Activated CD8-positive, alpha-beta memory T cell treated with anti-CD3 and anti-CD28 coated beads for 48 hours (primary cell): ENCODE measurements around the gene BEND7.
"Not testable (repeated sequence)": the region's sequence is repeated elsewhere in the genome, so short reads cannot be mapped to it uniquely, and the experiment has no call there.

ENCODE experiments used
- DNase-seq, 3 experiments: peaks; one replicate each; pipeline ENCODE4 v3.0.0-alpha.2; 2020; ENCODE audit warnings: low read depth in 2 of 3, low spot score in 2 of 3

BEND7 gene

DNA sequence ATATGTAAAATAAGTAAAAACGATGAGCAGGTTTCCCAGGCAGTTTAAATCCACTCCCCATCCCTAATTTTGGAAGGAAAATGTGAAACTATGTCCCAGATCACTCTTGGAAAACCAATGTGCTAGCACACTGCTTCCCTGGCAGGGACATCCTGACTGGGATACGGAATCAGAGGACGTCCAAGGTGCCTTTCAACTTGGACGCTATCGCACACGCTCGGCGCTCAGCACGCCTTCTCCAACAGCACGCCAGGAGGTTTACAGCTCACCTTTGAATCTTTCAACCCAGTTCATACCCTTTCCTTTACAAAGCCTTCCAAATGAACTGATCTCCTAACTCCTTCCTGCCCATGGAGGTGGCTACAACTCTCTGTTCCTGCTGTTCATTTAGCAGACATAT lies 47.1 kb downstream of the BEND7 start:
- no peak for DNase-seq

DNA sequence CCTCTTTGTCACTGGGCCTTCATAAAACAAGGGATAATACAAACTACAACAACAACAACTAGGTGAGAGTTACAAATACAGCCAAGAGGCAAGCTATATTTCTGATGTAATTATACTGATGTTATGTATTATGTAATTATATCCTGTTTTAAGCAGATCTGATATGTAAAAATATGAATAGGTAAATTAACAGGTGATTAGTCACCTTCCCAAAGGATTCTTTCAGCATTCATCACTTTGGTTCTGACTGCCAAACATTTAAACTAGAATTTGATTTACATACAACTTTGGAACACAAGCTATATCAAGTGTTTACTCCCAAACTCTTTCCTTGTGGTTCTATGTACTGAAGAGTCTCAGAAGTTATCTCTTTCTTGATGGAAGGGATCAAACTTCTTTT lies 53.7 kb downstream of the BEND7 start:
- DNase-seq = no peak

DNA sequence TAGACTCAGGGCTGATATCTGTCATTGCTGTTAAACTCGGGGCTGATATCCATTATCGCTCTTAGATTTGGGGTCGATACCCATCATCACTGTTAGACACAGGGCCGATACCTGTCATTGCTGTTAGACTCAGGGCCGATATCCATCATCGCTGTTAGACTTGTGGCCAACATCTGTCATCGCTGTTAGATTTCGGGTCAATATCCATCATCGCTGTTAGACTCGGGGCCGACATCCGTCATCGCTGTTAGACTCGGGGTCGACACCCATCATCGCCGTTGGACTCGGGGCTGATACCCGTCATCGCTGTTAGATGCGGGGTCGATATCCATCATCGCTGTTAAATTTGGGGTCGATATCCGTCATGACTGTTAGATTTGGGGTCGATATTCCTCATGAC lies 54.8 kb downstream of the BEND7 start:
- no peak for DNase-seq

DNA sequence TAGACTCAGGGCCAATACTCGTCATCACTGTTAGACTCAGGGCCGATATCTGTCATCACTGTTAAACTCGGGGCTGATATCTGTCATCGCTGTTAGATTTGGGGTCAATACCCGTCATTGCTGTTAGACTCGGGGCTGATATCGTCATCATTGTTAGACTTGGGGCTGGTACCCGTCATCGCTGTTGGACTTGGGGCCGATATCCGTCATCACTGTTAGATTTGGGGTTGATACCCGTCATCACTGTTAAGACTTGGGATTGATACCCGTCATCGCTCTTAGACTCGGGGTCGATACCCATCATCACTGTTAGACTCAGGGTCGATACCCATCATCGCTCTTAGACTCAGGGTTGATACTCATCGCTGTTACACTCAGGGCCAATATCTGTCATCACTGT lies 56.5 kb downstream of the BEND7 start:
- DNase-seq = no peak

DNA sequence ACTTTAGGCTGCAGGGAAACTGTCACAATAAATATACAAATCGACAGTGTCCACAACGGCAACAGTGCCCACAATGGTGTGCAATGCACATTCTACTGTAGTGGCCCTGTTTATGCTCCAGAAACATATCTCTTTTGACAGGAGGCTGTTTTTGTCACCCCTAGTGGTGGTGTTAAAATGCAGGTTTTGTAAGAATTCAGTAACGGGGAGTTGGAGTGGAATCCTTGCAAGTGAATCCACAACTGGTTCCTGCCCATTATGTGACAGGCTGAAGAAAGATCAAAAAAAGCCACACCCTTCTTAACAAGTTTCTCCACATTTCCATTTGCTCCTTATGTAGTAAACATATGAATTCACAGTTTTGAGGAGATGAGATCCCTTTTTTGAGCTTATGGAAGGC lies 58.5 kb downstream of the BEND7 start:
- DNase-seq = no peak

DNA sequence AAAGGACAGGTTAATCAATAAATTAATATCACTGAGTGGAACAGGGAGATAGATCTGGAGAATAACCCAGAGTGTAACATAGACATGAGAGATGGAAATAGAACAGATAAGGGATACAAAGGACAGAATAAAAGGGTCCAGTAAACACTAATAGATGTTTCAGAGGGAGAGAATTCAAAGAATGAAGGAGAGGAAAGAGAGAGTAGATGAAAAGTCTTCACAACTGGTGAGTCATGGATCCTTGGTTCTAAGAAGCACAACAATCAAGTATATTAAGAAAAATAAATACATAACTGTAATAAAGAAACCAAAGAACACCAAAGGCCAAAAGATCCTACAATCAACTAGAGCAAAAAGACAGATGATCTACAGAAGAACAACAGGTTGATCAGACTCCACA lies 66.3 kb downstream of the BEND7 start:
- no peak for DNase-seq

DNA sequence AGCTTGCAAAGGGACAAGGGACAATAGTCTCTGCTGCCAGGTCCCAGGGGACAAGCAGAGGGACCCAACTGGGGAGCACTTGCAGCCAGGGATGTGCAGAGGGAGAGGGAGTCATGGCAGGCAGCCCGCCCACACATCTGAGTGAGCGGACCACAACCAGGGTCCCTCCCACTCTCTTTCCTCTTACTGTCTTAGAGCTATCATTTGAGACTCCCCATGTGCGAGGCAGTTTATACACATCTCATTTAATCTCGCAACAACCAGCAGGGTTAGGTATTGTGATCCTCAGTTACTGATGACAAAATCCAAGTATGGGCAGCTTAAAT lies 70.2 kb downstream of the BEND7 start:
- no peak for DNase-seq

DNA sequence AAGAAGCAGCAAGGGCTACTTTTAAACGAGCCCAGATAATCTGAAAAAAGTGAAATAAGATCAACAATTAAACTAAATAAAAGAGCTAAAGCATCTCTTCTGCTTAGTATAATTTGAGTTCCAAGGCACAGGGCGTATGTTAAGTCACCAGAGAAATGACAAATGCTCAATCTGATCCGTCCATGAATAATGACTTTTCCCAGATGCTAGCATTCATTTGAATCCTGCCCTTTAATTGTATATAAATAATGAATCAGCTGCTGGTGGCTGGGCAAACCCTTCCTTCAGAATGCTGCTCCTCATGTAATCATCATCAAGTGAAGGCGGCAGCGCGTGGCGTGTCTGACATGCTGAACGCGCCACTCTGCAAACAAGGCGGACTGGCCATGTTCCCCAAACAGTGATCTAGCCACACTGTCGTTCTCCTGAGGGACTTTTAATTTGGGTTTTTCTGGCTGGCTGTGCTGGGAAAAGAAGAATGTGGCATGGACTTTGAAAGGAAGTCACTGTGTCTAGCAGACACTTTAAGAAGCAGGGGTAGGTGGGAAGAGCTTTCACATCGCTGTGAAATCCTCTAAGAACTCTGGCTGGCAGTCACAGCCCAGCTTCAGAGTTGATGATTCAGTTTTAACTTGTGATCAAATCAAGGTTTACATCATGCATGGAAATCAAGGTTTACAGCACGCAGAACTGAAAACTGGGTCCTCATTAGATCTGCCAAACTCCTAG lies 70.7 kb downstream of the BEND7 start:
- no peak for DNase-seq

DNA sequence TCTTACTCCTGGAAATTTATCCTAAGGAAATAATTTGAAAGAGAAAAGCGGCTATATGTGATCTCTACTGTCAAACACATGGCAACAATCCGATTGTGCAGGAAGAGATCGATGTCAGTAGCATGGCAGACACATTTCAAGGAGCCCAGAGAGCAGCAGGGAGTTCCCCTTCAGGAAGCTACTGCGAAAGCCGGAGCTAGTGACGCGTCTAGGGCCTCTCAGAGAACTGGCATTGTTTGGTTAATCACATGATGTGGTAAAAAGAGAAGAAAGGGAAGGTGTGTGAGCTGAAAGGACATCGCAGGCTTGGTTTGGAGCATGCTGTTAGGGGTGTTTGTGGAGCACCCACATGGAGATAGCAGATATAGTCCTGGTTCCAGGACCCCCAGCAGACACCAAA lies 74.9 kb downstream of the BEND7 start:
- DNase-seq = no peak

DNA sequence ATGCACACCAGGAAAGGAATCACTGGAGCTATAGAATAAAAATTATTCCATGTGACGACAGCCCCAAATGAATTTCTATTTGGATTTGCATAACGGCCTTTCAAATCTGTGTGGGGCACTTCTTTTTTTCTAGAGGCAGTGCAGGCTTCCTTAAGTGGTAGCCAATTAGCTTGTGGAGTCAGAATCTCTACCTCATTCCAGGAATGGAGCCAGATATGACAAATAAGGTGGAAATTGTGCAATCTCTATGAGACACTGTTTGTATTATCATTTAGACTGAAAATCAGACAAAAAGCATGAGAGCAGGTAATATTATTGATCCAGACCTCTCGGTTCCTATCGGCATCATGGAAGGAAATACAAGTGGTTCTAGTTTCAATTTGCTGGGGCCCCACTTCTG lies 78.7 kb downstream of the BEND7 start:
- no peak for DNase-seq

DNA sequence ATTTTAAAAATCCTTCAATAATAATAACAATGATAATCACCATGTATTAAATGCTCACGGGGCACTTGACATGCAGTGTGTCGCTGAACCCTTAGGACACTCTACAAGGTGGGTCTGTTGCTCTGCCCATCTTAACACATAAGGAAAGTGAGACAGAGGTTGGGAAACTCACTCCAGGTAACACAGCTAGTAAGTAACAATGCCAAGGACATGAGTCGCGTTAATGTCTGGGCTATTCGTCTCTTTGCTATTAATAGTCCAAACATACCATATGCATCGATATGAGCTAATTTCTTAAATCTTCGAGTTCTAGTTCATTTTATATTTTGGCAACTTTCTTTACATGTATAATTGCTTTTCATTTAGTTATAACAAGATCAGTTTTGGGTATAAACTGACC lies 79.5 kb downstream of the BEND7 start:
- no peak for DNase-seq

DNA sequence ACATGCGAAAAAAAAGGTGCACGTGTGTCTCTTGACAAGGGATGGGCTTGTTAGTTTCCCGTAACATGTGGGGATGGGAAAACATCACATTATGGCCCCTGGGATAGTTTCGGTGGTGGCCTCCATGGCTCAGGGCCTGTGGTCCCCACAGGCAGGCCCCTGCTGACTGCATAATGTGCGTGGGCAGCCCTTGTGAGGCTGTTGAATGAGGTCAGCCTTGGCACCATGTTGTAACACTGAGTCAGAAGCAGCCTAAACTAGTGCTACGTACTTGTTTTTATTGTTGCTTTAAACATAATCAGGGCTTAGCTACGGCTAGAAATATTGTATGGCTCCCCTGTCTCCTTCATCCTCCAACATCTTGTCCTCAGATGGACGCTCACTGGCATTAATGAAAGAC lies 80.6 kb downstream of the BEND7 start:
- DNase-seq = no peak

DNA sequence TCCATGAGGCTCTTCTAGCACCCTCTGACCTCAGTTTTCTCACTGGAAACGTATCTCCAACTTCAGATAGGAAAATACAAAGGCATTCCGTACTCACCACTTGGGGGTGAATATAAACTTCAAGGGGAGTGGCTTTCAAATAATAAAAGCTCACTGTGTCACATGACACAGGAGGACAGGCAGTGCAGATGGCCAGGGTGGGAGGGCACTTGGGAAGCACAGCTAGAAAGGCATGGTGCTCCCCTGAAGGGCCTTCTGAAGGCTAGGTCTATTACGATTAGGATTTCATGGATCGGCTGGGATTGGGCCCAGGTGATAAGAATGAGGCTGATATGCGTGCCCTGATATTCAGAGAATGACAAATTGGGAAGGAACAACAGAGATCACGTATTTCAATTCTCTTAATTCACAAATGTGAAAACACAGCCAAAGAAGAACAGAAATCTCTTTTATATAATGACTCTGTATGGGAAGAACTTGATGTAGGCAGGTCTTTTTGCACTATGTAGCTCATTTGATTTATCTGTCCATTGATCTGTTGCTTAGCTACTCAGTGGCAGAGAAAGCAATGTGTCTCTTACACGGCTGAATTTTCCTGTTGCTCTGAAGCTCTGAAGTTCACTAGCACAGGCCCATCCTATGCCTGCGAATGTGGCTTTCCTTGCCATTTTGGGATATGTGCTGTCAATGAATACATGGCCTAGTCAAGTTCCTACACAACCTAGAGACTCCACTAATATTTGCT lies 83.0 kb downstream of the BEND7 start:
- DNase-seq = no peak

DNA sequence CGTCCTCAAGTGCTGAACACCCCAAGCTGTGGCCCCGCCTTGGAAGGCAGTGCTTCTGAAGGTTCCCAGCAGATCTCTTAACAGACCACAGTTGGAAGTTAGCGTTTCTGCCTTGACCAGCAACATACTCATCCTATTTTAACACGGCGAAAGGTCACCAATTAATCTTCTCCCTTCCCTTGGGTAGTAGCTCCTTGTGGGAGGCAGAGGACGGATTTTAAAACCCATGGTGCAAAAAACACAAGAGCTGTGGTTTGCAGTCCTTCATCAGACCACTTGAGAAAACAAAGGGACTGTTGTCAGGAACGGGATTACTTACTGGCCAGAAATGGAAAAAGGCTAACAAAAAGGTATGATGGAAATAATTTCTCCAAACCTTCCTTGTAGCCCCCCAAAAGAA lies 87.3 kb downstream of the BEND7 start:
- no peak for DNase-seq

DNA sequence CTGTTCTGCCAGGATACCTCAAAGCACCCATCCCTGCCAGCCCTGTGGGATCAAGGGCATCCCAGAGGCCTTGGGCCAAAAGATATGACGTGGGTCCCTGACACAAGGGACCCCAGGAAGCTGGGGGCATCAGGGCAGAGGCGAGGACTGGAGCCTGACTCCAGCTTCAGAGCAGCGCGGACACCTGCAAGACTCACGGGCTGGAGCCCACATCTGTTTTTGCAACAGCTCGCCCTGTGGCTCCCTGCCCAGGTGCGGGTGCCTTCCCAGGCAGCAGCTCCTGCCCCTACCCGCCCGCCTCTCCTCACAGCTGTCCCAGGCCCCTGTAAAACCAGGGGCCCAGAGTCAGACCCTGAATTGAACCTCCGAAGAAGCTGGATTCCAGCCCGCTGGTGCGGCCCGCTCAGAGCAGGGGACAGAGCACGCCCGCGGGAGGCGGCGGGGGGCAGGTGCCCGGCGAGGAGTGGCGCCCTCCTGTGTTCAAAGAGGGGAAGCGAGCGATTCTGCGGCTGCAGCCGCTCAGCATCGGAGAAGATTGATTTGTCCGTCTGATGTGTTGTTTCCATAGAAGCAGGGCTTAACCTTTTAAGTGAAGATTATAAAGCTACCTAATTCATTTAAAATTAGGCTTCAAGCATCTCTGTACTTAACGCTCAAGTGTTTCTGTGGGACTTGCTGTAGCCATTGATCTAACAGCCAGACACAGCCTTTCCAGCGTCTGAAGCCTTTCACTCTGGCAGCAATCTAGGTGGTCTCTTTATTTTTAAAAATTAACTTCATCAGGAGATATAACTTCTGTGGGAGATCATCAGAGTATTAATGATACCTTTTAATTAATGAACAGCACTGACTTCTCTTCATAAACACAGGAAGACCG lies 88.4 kb downstream of the BEND7 start:
- DNase-seq = peak; percentile 27 to 47 (median 43)

DNA sequence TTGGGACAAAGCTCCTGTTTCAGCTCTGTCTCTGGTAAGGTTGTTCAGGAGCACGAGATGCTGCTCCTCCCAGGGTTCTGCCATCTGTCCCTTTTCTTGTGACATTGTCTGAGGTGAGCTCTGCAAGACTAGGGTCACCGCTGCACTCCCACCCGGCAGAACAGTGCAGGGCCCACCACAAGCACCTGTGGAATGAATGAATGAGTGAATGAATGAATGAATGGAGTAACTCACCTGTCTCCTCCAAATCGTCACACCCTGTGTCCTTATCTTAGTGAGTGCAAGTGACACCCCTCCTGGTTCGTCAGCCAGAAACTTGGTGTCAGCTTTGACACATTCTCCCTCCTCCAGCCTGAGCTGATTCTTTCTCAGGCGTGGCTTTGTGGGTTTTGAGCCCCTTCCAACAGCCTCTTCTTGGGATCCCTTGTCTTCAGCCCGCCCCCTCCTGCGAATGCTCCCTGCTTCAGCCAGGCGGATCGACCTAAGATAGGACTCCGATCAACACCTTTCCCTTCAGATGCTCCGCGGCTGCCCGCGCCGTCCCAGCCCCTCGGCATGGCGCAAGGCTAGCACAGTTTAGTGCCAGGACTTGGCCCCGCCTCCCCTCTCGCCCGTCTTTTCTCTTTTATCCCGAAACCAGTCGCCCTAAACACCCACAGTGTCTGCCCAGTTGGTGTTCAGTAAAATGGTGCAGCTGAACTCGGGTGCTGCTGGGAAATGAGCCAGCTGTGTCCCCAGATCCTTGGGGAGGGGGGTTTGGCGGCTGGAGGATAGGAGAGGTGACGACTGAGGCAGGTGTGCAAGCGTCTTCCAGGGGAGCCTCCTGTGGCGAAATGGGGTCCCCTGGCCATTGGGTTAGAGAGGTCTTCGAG lies 89.3 kb downstream of the BEND7 start:
- DNase-seq = no peak

DNA sequence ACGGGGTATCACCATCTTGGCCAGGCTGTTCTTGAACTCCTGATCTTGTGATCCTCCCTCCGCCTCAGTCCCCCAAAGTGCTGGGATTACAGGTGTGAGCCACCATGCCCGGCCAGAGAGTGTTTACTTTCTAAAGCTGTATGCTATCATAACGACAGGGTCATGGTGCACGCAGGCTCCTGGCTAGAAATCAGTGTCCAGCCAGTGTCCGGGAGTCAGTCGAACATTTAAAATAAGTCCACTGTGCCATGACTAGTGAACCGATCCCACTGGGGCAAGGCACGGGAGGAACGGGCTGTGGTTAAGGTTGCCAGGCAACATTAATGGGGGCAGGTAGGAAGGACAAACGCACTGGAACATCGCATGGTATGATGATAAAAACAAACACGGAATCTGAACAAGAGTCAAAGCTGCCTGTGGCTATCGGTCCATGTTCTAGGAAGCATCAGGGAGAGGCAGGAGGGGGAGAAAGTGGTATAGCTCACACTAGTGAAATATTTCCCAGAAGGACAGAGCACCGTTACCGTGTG lies 91.7 kb downstream of the BEND7 start:
- DNase-seq = no peak

DNA sequence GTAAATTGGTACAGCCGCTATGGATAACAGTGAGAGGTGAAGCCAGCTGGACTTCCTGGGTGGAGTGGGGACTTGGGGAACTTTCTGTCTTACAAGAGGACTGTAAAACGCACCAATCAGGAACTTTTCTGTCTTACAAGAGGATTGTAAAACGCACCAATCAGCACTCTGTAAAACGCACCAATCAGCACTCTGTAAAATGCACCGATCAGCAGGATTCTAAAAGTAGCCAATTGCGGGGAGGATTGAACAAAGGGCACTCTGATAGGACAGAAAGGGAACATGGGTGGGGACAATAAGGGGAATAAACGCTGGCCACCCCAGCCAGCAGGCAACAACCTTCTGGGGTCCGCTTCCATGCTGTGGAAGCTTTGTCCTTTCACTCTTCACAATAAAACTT lies 100.9 kb downstream of the BEND7 start:
- DNase-seq = not testable (repeated sequence)

DNA sequence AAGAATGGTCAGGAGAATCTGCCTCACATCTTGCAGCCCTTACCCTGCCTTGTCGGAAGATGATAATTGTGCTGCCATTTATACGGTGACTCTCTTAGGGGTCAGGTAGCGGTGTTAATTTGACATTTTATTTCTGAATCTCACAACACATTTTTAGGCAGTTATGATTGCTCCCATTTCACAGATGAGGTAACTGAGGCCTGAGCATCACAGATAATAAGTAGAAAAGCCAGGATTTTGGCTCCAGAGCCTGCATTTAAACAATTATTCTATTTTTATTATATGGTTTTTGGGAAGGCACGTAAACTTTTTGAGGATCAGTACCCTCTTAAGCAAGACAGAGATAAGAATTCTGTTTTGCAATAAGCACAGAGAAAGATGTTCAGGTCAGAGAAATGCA lies 103.4 kb downstream of the BEND7 start:
- DNase-seq = no peak

DNA sequence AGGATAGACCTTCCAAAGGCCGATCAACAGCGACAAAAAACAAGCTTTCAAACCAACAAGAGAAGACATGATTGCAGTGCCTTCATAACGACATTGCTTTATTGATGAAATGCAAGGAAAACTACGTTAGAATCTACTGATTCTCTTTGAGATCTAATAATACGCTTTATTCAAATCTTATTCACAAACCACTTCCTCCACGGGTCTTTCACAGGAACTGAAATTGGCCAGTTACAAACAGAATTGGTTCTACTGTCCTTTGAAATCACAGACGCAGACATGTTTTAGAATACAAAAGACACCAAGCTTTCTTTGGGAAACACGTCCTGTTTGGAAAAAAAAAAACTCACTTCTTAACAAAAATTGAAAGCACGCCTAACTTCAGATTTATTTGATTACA lies 106.0 kb downstream of the BEND7 start:
- DNase-seq = no peak

DNA sequence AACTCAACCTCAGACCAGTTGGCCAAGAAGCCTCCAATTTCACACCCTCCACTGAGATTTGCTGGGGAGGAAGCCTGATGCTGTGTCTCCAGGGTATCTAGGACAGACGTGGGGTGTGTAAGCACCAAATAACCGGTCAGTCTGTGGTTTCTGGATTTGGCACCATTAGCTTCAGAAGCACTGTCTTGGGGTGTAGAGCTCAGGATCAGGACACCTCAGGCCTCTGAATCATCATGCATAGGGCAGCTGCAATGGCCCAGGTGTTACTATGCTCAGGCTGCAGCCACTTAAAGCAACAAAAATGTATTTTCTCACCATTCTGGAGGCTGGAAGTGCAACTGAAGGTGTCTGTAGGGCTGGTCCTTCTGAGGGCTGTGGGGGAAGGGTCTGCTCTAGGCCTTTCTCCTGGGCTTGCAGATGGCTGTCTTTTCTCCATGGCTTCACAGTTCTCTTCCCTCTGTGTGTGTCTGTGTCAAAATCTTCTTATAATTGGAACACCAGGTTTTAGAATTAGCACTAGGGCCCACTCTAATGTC lies 107.4 kb downstream of the BEND7 start:
- no peak for DNase-seq
